ENCODE results near the gene NUP62. TPM values are rescaled to one million over a fixed set of nuclear protein-coding genes. Genes with fewer than 3 reads are reported as not detected.
A peak's percentile ranks its signal among the peaks of the same experiment; 100 is the strongest.

Gene NUP62
- total and polyA plus RNA-seq, 3 experiments from 2014 or later, result 73.7 to 231 (median 223) TPM

- Mint-ChIP-seq H3K4me3 (no peak overlapping the region), H3K27me3 (no peaks in the 10 kb centered on the region), H3K36me3 (peaks cover 5 to 65% (median 5%) of the 10 kb centered on the region in 3 donors), H3K4me1 (no peaks in the 10 kb centered on the region), H3K27ac (peak overlapping the region in 1 of 8 donors; percentile 33), H3K9me3 (no peaks in the 10 kb centered on the region)
- Histone ChIP-seq H3K9me3 (ENCODE audit: low read length) (no peaks in the 10 kb centered on the region), H3K4me3 (ENCODE audit: low read length) (no peak overlapping the region), H3K36me3 (ENCODE audit: insufficient read depth, low read length) (peaks cover 38% of the 10 kb centered on the region), H3K4me1 (ENCODE audit: insufficient read depth, low read length) (peaks cover 3% of the 10 kb centered on the region), H3K27ac (ENCODE audit: low read depth, low read length) (no peak overlapping the region), H3K27me3 (ENCODE audit: insufficient read depth, low read length, poor library complexity, severe bottlenecking) (no peaks in the 10 kb centered on the region)
- no peak for DNase-seq
- CTCF ChIA-PET, result interaction anchor here (1.1 kb wide), 1 partner anchor 27 kb away, joined by 3 read pairs; no protein-coding TSS in a partner anchor
- POLR2A ChIA-PET, result no interaction called here
Measured at GRCh38 chr19:49884760-49885159, 44.5 kb downstream of the NUP62 start.

GRCh38 chr19:49884109-49884508, 45.2 kb downstream of the NUP62 start:
- H3K36me3 Mint-ChIP-seq, result peaks cover 5 to 70% (median 5%) of the 10 kb centered on the region in 3 donors

GRCh38 chr19:49883094-49883493, 46.2 kb downstream of the NUP62 start:
- no peaks in the 10 kb centered on the region for H3K9me3 ChIP-seq (ENCODE audit: low read length)
- Mint-ChIP-seq H3K27me3 (peaks cover 0 to 2% of the 10 kb centered on the region in 2 donors), H3K4me1 (peaks cover 8 to 14% (median 11%) of the 10 kb centered on the region in 3 donors), H3K4me3 (no peak overlapping the region), H3K36me3 (peaks cover 5 to 72% (median 8%) of the 10 kb centered on the region in 3 donors), H3K9me3 (no peaks in the 10 kb centered on the region), H3K27ac (peak overlapping the region in 1 of 8 donors; percentile 47)
- H3K27me3 ChIP-seq (ENCODE audit: insufficient read depth, low read length, poor library complexity, severe bottlenecking), result no peaks in the 10 kb centered on the region
- no peak for DNase-seq
- peaks cover 38% of the 10 kb centered on the region for H3K36me3 ChIP-seq (ENCODE audit: insufficient read depth, low read length)
- ChIA-PET POLR2A (interaction anchor here (0.5 kb wide), 1 partner anchor 45 kb away, joined by 3 read pairs; no protein-coding TSS in a partner anchor), CTCF (interaction anchor here (0.8 kb wide), 1 partner anchor 14 kb away, joined by 3 read pairs; no protein-coding TSS in a partner anchor)
- peaks cover 10% of the 10 kb centered on the region for H3K4me1 ChIP-seq (ENCODE audit: insufficient read depth, low read length)
- H3K4me3 ChIP-seq (ENCODE audit: low read length), result no peak overlapping the region
- H3K27ac ChIP-seq (ENCODE audit: low read depth, low read length), result no peak overlapping the region

More at GRCh38 chr19:49884109-49884508, 45.2 kb downstream of the NUP62 start:
- Mint-ChIP-seq H3K9me3 (no peaks in the 10 kb centered on the region), H3K4me1 (peaks cover 1 to 4% (median 1%) of the 10 kb centered on the region in 3 donors), H3K27ac (peak overlapping the region in 1 of 8 donors; percentile 33), H3K27me3 (no peaks in the 10 kb centered on the region), H3K4me3 (no peak overlapping the region)
- ChIA-PET CTCF (interaction anchor here (1.1 kb wide), 1 partner anchor 28 kb away, joined by 3 read pairs; no protein-coding TSS in a partner anchor), POLR2A (interaction anchor here (0.6 kb wide), 1 partner anchor 130 kb away, joined by 3 read pairs; no protein-coding TSS in a partner anchor)
- no peak overlapping the region for H3K4me3 ChIP-seq (ENCODE audit: low read length)
- no peaks in the 10 kb centered on the region for H3K27me3 ChIP-seq (ENCODE audit: insufficient read depth, low read length, poor library complexity, severe bottlenecking)
- DNase-seq, result no peak
- H3K4me1 ChIP-seq (ENCODE audit: insufficient read depth, low read length), result no peaks in the 10 kb centered on the region
- peaks cover 38% of the 10 kb centered on the region for H3K36me3 ChIP-seq (ENCODE audit: insufficient read depth, low read length)
- H3K27ac ChIP-seq (ENCODE audit: low read depth, low read length), result no peak overlapping the region
- no peaks in the 10 kb centered on the region for H3K9me3 ChIP-seq (ENCODE audit: low read length)

- H3K27me3 ChIP-seq (ENCODE audit: insufficient read depth, low read length, poor library complexity, severe bottlenecking), result no peaks in the 10 kb centered on the region
- ChIA-PET CTCF (interaction anchor here (0.8 kb wide), 1 partner anchor 15 kb away, joined by 3 read pairs; no protein-coding TSS in a partner anchor), POLR2A (interaction anchor here (0.5 kb wide), 1 partner anchor 45 kb away, joined by 3 read pairs; no protein-coding TSS in a partner anchor)
- peaks cover 12% of the 10 kb centered on the region for H3K4me1 ChIP-seq (ENCODE audit: insufficient read depth, low read length)
- H3K4me3 Mint-ChIP-seq, result peak overlapping the region in 1 of 7 donors; percentile 27
- no peak overlapping the region for H3K27ac ChIP-seq (ENCODE audit: low read depth, low read length)
- no peak overlapping the region for H3K4me3 ChIP-seq (ENCODE audit: low read length)
- H3K36me3 Mint-ChIP-seq, result peaks cover 5 to 74% (median 9%) of the 10 kb centered on the region in 3 donors
- peaks cover 11 to 18% (median 14%) of the 10 kb centered on the region in 3 donors for H3K4me1 Mint-ChIP-seq
- H3K9me3 ChIP-seq (ENCODE audit: low read length), result no peaks in the 10 kb centered on the region
- H3K27me3 Mint-ChIP-seq, result peaks cover 0 to 3% of the 10 kb centered on the region in 2 donors
- peak overlapping the region in 2 of 8 donors; percentile 33 to 81 for H3K27ac Mint-ChIP-seq
- H3K36me3 ChIP-seq (ENCODE audit: insufficient read depth, low read length), result peaks cover 38% of the 10 kb centered on the region
- no peak for DNase-seq
- no peaks in the 10 kb centered on the region for H3K9me3 Mint-ChIP-seq
Measured at GRCh38 chr19:49882643-49883042, 46.7 kb downstream of the NUP62 start.

GRCh38 chr19:49881672-49882394, 47.5 kb downstream of the NUP62 start:
- CTCF ChIA-PET, result interaction anchor here (0.8 to 1.1 kb wide), 2 partner anchors 9 to 16 kb away, joined by 3 read pairs; no protein-coding TSS in a partner anchor
- no peaks in the 10 kb centered on the region for H3K9me3 Mint-ChIP-seq

GRCh38 chr19:49881186-49881585, 48.1 kb downstream of the NUP62 start:
- POLR2A ChIA-PET, result no interaction called here
- CTCF ChIA-PET, result interaction anchor here (1.1 kb wide), 1 partner anchor 9 kb away, joined by 3 read pairs; no protein-coding TSS in a partner anchor
- Histone ChIP-seq H3K27me3 (ENCODE audit: insufficient read depth, low read length, poor library complexity, severe bottlenecking) (no peaks in the 10 kb centered on the region), H3K36me3 (ENCODE audit: insufficient read depth, low read length) (peaks cover 38% of the 10 kb centered on the region), H3K4me1 (ENCODE audit: insufficient read depth, low read length) (peaks cover 12% of the 10 kb centered on the region), H3K4me3 (ENCODE audit: low read length) (no peak overlapping the region), H3K9me3 (ENCODE audit: low read length) (no peaks in the 10 kb centered on the region), H3K27ac (ENCODE audit: low read depth, low read length) (no peak overlapping the region)
- H3K9me3 Mint-ChIP-seq, result no peaks in the 10 kb centered on the region
- DNase-seq, result no peak
- H3K27ac Mint-ChIP-seq, result no peak overlapping the region
- peaks cover 11 to 18% (median 14%) of the 10 kb centered on the region in 3 donors for H3K4me1 Mint-ChIP-seq
- peaks cover 0 to 3% of the 10 kb centered on the region in 2 donors for H3K27me3 Mint-ChIP-seq
- no peak overlapping the region for H3K4me3 Mint-ChIP-seq
- H3K36me3 Mint-ChIP-seq, result peaks cover 5 to 69% (median 9%) of the 10 kb centered on the region in 3 donors

More at GRCh38 chr19:49881672-49882394, 47.5 kb downstream of the NUP62 start:
- DNase-seq, result no peak
- no peaks in the 10 kb centered on the region for H3K27me3 ChIP-seq (ENCODE audit: insufficient read depth, low read length, poor library complexity, severe bottlenecking)
- H3K4me3 ChIP-seq (ENCODE audit: low read length), result no peak overlapping the region
- no peaks in the 10 kb centered on the region for H3K9me3 ChIP-seq (ENCODE audit: low read length)
- H3K36me3 Mint-ChIP-seq, result peaks cover 5 to 73% (median 9%) of the 10 kb centered on the region in 3 donors
- POLR2A ChIA-PET, result no interaction called here
- H3K36me3 ChIP-seq (ENCODE audit: insufficient read depth, low read length), result peaks cover 38% of the 10 kb centered on the region
- peaks cover 12% of the 10 kb centered on the region for H3K4me1 ChIP-seq (ENCODE audit: insufficient read depth, low read length)
- H3K27me3 Mint-ChIP-seq, result peaks cover 0 to 3% of the 10 kb centered on the region in 2 donors
- peaks cover 11 to 18% (median 14%) of the 10 kb centered on the region in 3 donors for H3K4me1 Mint-ChIP-seq
- H3K27ac ChIP-seq (ENCODE audit: low read depth, low read length), result no peak overlapping the region
- peak overlapping the region in 2 of 7 donors; percentile 27 to 51 for H3K4me3 Mint-ChIP-seq
- H3K27ac Mint-ChIP-seq, result peak overlapping the region in 1 of 8 donors; percentile 81

- DNase-seq, result no peak
- Histone ChIP-seq H3K4me1 (ENCODE audit: insufficient read depth, low read length) (peaks cover 18% of the 10 kb centered on the region), H3K27ac (ENCODE audit: low read depth, low read length) (no peak overlapping the region), H3K9me3 (ENCODE audit: low read length) (no peaks in the 10 kb centered on the region), H3K27me3 (ENCODE audit: insufficient read depth, low read length, poor library complexity, severe bottlenecking) (no peaks in the 10 kb centered on the region), H3K4me3 (ENCODE audit: low read length) (no peak overlapping the region), H3K36me3 (ENCODE audit: insufficient read depth, low read length) (peaks cover 38% of the 10 kb centered on the region)
- ChIA-PET POLR2A (interaction anchor here (0.6 kb wide), 1 partner anchor 428 kb away, joined by 3 read pairs; no protein-coding TSS in a partner anchor), CTCF (interaction anchor here (1.1 to 1.8 kb wide), 2 partner anchors 10 to 13 kb away, joined by 3 to 4 read pairs; no protein-coding TSS in a partner anchor)
- H3K36me3 Mint-ChIP-seq, result peaks cover 5 to 68% (median 9%) of the 10 kb centered on the region in 3 donors
- peak overlapping the region in 1 of 8 donors; percentile 14 for H3K27ac Mint-ChIP-seq
- peak overlapping the region in 1 of 7 donors; percentile 12 for H3K4me3 Mint-ChIP-seq
- H3K9me3 Mint-ChIP-seq, result no peaks in the 10 kb centered on the region
- peaks cover 0 to 3% of the 10 kb centered on the region in 2 donors for H3K27me3 Mint-ChIP-seq
- peaks cover 17 to 25% (median 20%) of the 10 kb centered on the region in 3 donors for H3K4me1 Mint-ChIP-seq
Measured at GRCh38 chr19:49880162-49880869, 49.0 kb downstream of the NUP62 start.

Data from CD8-positive, alpha-beta memory T cell (primary cell).